ENCODE measurements around the gene ANO10.

- no peak for TF ChIP-seq EZH2 (IDR thresholded peaks at IDR 0.05; ENCODE audit: insufficient read depth, low read length)
- no peak for TF ChIP-seq CTCF (IDR thresholded peaks at IDR 0.05; ENCODE audit: insufficient read depth, low read depth, low read length)
These were observed 272.1 kb downstream of the ANO10 start for GRCh38 chr3:43349716-43350115.
